GM19455 (cell line): ENCODE data around the gene CAT.
A peak's percentile ranks its signal among the peaks of the same experiment; 100 is the strongest.

Source experiments
- ATAC-seq: cut with Tn5 transposase; IDR thresholded peaks from one replicate; pipeline ENCODE4 v1.9.1; 2021; ENCODE audit not compliant: unreplicated experiment

Gene CAT

GRCh38 chr11:34493926-34494595 is 55.3 kb downstream of the CAT start:
- ATAC-seq, result no peak

- ATAC-seq, result no peak
Observed at GRCh38 chr11:34495239-34495723, 56.5 kb downstream of the CAT start.

GRCh38 chr11:34495724-34496377 is 57.1 kb downstream of the CAT start:
- no peak for ATAC-seq

- ATAC-seq, result no peak
Observed at GRCh38 chr11:34499719-34500500, 61.2 kb downstream of the CAT start.

- ATAC-seq, result no peak
Observed at GRCh38 chr11:34501500-34501899, 62.8 kb downstream of the CAT start.

DNA sequence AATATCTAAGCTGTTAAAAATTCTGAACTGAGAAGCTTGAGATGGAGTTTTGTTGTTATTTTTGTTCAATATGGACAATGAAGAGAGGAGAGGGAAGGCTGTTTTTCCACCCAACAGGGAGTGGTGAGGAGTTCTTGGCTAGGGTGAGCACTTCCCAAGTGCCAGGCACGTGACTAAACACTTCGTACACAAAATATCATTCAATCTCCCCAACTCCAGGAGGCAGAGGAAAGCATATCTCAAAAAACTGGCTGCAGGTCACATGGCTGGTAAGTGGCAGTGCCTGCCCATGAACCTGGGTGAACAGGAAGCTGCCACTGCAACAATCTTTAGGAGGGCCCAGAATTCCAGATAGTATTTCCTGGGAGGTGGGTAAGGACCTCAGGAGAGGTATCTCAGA is 63.2 kb downstream of the CAT start:
- ATAC-seq, result no peak

- ATAC-seq, result no peak
Observed at GRCh38 chr11:34502949-34503348, 64.2 kb downstream of the CAT start.

GRCh38 chr11:34505874-34506273 is 67.1 kb downstream of the CAT start:
- ATAC-seq, result no peak

DNA sequence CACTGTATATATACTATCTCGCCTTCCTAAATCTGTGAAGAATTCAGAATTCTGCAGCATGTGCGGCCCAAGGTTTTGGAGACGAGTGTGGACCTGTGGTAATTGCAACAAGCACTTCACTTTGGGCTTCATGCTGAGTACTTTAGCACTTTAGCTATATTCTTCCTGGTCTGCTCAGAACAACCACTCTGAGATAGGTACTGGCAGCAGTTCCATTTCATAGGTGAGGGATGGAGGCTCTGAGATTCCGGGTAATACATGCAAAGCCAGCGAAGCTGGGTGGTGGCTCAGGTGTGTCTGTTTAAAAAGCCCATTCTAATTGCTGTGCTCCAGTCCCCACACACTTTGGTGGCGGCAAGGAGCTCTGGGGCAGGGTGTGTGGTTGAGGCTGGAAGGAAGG is 68.4 kb downstream of the CAT start:
- no peak for ATAC-seq

DNA sequence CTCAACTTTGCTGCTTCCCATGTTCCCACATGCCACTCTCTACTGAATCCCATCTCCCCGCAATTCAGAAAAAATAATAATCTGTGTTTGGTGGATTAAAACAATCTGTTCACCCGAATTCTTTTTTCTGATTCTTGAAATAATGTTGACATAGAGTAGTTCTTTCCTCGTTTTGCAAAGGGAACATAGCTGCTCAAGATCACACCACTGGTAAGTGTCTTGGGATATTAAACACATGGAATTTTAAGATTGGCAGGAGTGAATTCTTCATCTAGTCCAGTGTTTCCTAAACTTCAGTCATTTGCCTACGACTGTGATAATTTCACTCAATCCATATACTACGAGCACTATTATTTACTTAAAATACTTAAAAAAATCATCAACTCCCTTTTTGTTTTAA is 68.9 kb downstream of the CAT start:
- ATAC-seq, result no peak

GRCh38 chr11:34508524-34508923 is 69.8 kb downstream of the CAT start:
- ATAC-seq, result no peak

DNA sequence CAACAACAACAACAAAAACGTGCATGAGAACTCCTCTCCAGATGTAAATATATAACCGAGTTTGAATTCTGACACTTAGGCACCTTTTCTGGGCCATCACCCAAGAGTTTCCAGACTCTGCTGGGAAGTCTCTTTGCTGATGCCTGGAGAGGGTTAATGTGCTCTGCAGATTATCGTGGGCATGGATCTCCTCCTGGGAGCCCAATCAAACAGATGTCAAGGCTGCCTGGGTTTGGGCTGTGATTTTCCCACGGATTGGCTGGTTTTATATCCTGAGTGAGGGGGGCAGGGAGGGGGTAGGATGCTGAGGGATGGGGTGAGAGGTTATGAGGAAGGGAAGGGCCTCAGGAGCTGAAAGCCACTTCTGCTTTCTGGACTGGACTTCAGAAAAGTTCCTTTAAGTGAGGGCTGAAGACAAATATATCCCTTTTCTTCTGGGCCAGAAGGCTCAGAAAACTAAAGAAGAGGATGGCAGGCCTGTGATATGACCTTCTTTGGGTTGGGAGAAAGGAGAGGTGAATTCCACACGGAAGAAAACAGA is 70.7 kb downstream of the CAT start:
- ATAC-seq, result no peak

GRCh38 chr11:34510218-34510617 is 71.5 kb downstream of the CAT start:
- no peak for ATAC-seq

- no peak for ATAC-seq
Observed at GRCh38 chr11:34510673-34511072, 71.9 kb downstream of the CAT start.

GRCh38 chr11:34512840-34513681 is 74.3 kb downstream of the CAT start:
- ATAC-seq, result peak; percentile 83

- ATAC-seq, result no peak
Observed at GRCh38 chr11:34513682-34514449, 75.1 kb downstream of the CAT start, which contains the start of gene ELF5. Gene ELF5 (minus strand): TSS chr11:34513794. CDS start chr11:34505749, 8,045 bp downstream.

DNA sequence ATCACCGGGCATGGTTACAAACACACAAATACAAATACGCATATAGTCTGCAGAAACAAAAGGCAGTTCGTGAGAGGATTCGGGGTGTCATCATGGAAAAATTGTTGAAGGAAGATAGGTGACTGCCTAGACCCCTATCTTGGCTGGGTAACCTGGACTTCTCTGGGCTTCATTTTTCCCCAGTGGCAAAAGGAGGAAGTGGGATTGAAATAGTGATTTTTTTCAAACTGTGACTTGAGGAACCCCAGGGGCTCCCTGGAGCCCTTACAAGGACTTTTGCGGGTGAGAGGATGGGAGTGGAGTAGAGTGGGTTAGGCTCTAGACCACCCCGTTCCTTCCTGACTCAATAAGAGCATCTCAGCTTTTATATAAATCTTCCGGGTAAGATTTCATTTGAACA is 75.9 kb downstream of the CAT start:
- no peak for ATAC-seq

- no peak for ATAC-seq
Observed at GRCh38 chr11:34516247-34517040, 77.7 kb downstream of the CAT start.

DNA sequence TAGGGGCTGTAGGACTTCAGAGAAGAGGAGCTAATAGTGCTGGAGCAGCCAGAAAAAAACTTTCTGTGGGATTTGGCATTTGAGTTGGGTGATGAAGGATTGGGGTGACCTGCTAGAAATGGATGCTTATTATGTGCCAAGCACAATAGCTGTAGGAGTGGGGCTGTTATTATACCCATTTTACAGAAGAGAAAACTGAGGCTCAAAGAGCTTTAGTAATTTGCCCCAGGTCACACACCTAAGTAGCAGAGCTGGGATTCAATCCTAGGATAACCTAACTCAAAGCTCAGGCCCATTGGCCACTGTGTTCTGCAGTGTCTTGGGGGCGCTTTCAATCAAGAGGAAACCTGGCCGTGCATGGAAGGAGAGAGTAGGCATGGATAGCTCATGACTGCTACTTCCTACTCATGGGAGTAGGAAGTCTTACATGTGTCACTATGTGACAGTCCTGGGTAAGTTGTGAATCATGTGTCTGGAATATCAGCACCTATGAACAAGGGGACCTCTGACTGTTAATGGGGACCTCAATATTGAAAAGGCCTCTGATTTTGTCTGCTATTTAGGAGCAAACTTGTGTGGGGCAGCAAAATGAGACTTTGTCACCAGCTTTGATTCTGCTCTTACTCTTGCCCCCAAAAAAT is 81.0 kb downstream of the CAT start:
- no peak for ATAC-seq
